ENCODE measurements around the gene ACTG2. TPM values are rescaled to one million over a fixed set of nuclear protein-coding genes. Genes with fewer than 3 reads are reported as not detected.

The ACTG2 gene
- total RNA-seq, 1 experiment from 2014 or later: 0.08 TPM

- Histone ChIP-seq H3K4me3 (no peak overlapping the region), H3K9me3 (replicated peaks) (no peaks in the 10 kb centered on the region), H3K4me1 (0 out of 2 replicates have a peak, but pooled peaks cover 4% of the 10 kb centered on the region), H3K36me3 (no peaks in the 10 kb centered on the region), H3K27ac (no peak overlapping the region), H3K27me3 (no peaks in the 10 kb centered on the region)
- DNase-seq: no peak
These were observed 23.9 kb downstream of the ACTG2 start for GRCh38 chr2:73916666-73917065.

GRCh38 chr2:73917296-73917695 lies 24.5 kb downstream of the ACTG2 start:
- no peak overlapping the region for H3K4me3 ChIP-seq
- no peak for DNase-seq
- H3K36me3 ChIP-seq: no peaks in the 10 kb centered on the region
- no peaks in the 10 kb centered on the region for H3K27me3 ChIP-seq
- no peaks in the 10 kb centered on the region for H3K9me3 ChIP-seq (replicated peaks)
- no peak overlapping the region for H3K27ac ChIP-seq
- H3K4me1 ChIP-seq: 0 out of 2 replicates have a peak, but pooled peaks cover 4% of the 10 kb centered on the region

GRCh38 chr2:73917696-73918207 lies 24.9 kb downstream of the ACTG2 start:
- Histone ChIP-seq H3K4me1 (0 out of 2 replicates have a peak, but pooled peaks cover 4% of the 10 kb centered on the region), H3K27ac (no peak overlapping the region), H3K27me3 (no peaks in the 10 kb centered on the region), H3K4me3 (no peak overlapping the region), H3K36me3 (no peaks in the 10 kb centered on the region), H3K9me3 (replicated peaks) (no peaks in the 10 kb centered on the region)
- no peak for DNase-seq

- Histone ChIP-seq H3K27me3 (no peaks in the 10 kb centered on the region), H3K36me3 (no peaks in the 10 kb centered on the region), H3K4me1 (0 out of 2 replicates have a peak, but pooled peaks cover 4% of the 10 kb centered on the region), H3K9me3 (replicated peaks) (no peaks in the 10 kb centered on the region), H3K4me3 (no peak overlapping the region), H3K27ac (no peak overlapping the region)
- no peak for DNase-seq
These were observed 26.0 kb downstream of the ACTG2 start for GRCh38 chr2:73918856-73919255.

GRCh38 chr2:73919596-73920228 lies 26.9 kb downstream of the ACTG2 start:
- no peak for DNase-seq
- Histone ChIP-seq H3K27me3 (no peaks in the 10 kb centered on the region), H3K4me1 (0 out of 2 replicates have a peak, but pooled peaks cover 4% of the 10 kb centered on the region)

GRCh38 chr2:73920577-73921545 lies 28.1 kb downstream of the ACTG2 start:
- Histone ChIP-seq H3K27me3 (no peaks in the 10 kb centered on the region), H3K36me3 (no peaks in the 10 kb centered on the region), H3K4me3 (no peak overlapping the region), H3K4me1 (0 out of 2 replicates have a peak, but pooled peaks cover 4% of the 10 kb centered on the region), H3K27ac (no peak overlapping the region), H3K9me3 (replicated peaks) (no peaks in the 10 kb centered on the region)
- peak; percentile 72 to 74 for DNase-seq

More at GRCh38 chr2:73919596-73920228, 26.9 kb downstream of the ACTG2 start:
- Histone ChIP-seq H3K36me3 (no peaks in the 10 kb centered on the region), H3K9me3 (replicated peaks) (no peaks in the 10 kb centered on the region), H3K4me3 (no peak overlapping the region), H3K27ac (no peak overlapping the region)

- 0 out of 2 replicates have a peak, but pooled peaks cover 4% of the 10 kb centered on the region for H3K4me1 ChIP-seq
- no peaks in the 10 kb centered on the region for H3K27me3 ChIP-seq
- DNase-seq: no peak
- no peaks in the 10 kb centered on the region for H3K36me3 ChIP-seq
- no peak overlapping the region for H3K27ac ChIP-seq
- no peaks in the 10 kb centered on the region for H3K9me3 ChIP-seq (replicated peaks)
- H3K4me3 ChIP-seq: no peak overlapping the region
These were observed 28.8 kb downstream of the ACTG2 start for GRCh38 chr2:73921581-73921980.

- no peak overlapping the region for H3K27ac ChIP-seq
- no peaks in the 10 kb centered on the region for H3K9me3 ChIP-seq (replicated peaks)
- DNase-seq: no peak
- peaks cover 6% of the 10 kb centered on the region for H3K4me1 ChIP-seq
- no peaks in the 10 kb centered on the region for H3K27me3 ChIP-seq
- H3K4me3 ChIP-seq: no peak overlapping the region
- H3K36me3 ChIP-seq: no peaks in the 10 kb centered on the region
These were observed 29.9 kb downstream of the ACTG2 start for GRCh38 chr2:73922681-73923080.

- H3K27ac ChIP-seq: no peak overlapping the region
- no peak overlapping the region for H3K4me3 ChIP-seq
- DNase-seq: peak; percentile 19 to 47
- peaks cover 16% of the 10 kb centered on the region for H3K4me1 ChIP-seq
- peaks cover 7% of the 10 kb centered on the region for H3K36me3 ChIP-seq
- no peaks in the 10 kb centered on the region for H3K27me3 ChIP-seq
- no peaks in the 10 kb centered on the region for H3K9me3 ChIP-seq (replicated peaks)
These were observed 32.4 kb downstream of the ACTG2 start for GRCh38 chr2:73925033-73925704.

- H3K4me1 ChIP-seq: peaks cover 14% of the 10 kb centered on the region
- peak overlapping the region; percentile 83 for H3K4me3 ChIP-seq
- no peak for DNase-seq
- no peak overlapping the region; the same call in 1 of the 2 replicates for H3K27ac ChIP-seq
- no peaks in the 10 kb centered on the region for H3K27me3 ChIP-seq
- no peaks in the 10 kb centered on the region for H3K9me3 ChIP-seq (replicated peaks)
- H3K36me3 ChIP-seq: peaks cover 10% of the 10 kb centered on the region
These were observed 33.2 kb downstream of the ACTG2 start for GRCh38 chr2:73925853-73926492.

GRCh38 chr2:73926493-73927327 lies 33.9 kb downstream of the ACTG2 start, which contains the start of gene DGUOK:
TSS of gene DGUOK (plus strand) at chr2:73926880. CDS start at chr2:73926911, 31 bp downstream.
- peak; percentile 99 to 100 for DNase-seq

GRCh38 chr2:73927344-73927743 lies 34.5 kb downstream of the ACTG2 start:
- Histone ChIP-seq H3K9me3 (replicated peaks) (no peaks in the 10 kb centered on the region), H3K27me3 (no peaks in the 10 kb centered on the region), H3K4me3 (peak overlapping the region; percentile 83), H3K4me1 (peaks cover 12% of the 10 kb centered on the region), H3K36me3 (peaks cover 14% of the 10 kb centered on the region), H3K27ac (peak overlapping the region; percentile 84)
- DNase-seq: no peak

More at GRCh38 chr2:73926493-73927327, 33.9 kb downstream of the ACTG2 start, which contains the start of gene DGUOK:
- Histone ChIP-seq H3K9me3 (replicated peaks) (no peaks in the 10 kb centered on the region), H3K27me3 (no peaks in the 10 kb centered on the region), H3K27ac (peak within 1 kb of the TSS; percentile 84), H3K36me3 (peaks cover 10% of the 10 kb centered on the region), H3K4me1 (peaks cover 12% of the 10 kb centered on the region), H3K4me3 (peak within 1 kb of the TSS; percentile 83)

GRCh38 chr2:73928963-73929347 lies 36.1 kb downstream of the ACTG2 start:
- Histone ChIP-seq H3K27ac (no peak overlapping the region), H3K27me3 (no peaks in the 10 kb centered on the region)

More at GRCh38 chr2:73928963-73929347, 36.1 kb downstream of the ACTG2 start:
- Histone ChIP-seq H3K4me1 (peaks cover 12% of the 10 kb centered on the region), H3K4me3 (no peak overlapping the region), H3K9me3 (replicated peaks) (no peaks in the 10 kb centered on the region), H3K36me3 (peaks cover 24% of the 10 kb centered on the region)
- DNase-seq: no peak
